Endothelial cell of umbilical vein (primary cell): ENCODE results near the gene TMEM42.

Source experiments
- EZH2 ChIP-seq: IDR thresholded peaks from 2 replicates; pipeline ENCODE4 v1.6.1; 2012; ENCODE audit warnings: borderline replicate concordance, low read depth, mild to moderate bottlenecking, moderate library complexity, low read length, inconsistent platforms; ENCODE audit not compliant: severe bottlenecking
- FOS ChIP-seq: IDR thresholded peaks from 2 replicates; pipeline ENCODE4 v1.6.1; 2011; ENCODE audit warnings: mild to moderate bottlenecking, low read length, moderate library complexity, borderline replicate concordance; ENCODE audit not compliant: insufficient read depth
- GATA2 ChIP-seq: IDR thresholded peaks from 2 replicates; pipeline ENCODE4 v1.7.0; 2011; ENCODE audit warnings: low read depth, mild to moderate bottlenecking, moderate library complexity, mixed read lengths, low read length; ENCODE audit not compliant: insufficient read length, insufficient read depth
- JUN ChIP-seq: IDR thresholded peaks from 2 replicates; pipeline ENCODE4 v1.6.1; 2011; ENCODE audit warnings: borderline replicate concordance, low read depth; ENCODE audit not compliant: insufficient read length, insufficient read depth
- MYC ChIP-seq: IDR thresholded peaks from one replicate; pipeline ENCODE4 v1.6.1; 2011; ENCODE audit warnings: mild to moderate bottlenecking, low read depth, low read length
- POLR2A ChIP-seq: IDR thresholded peaks from 2 replicates; pipeline ENCODE4 v1.6.1; 2012; ENCODE audit warnings: low read depth, mild to moderate bottlenecking, control low read depth, low read length
- POLR2AphosphoS5 ChIP-seq: IDR thresholded peaks from 2 replicates; pipeline ENCODE4 v1.6.1; 2012; ENCODE audit warnings: low read depth, mild to moderate bottlenecking, control low read depth, low read length, moderate library complexity; ENCODE audit not compliant: insufficient read depth
- TF ChIP-seq, protein P1 (sequence below), 2 donors: IDR thresholded peaks; 1 replicate in 1 of 2; 2 replicates in 1 of 2; pipeline ENCODE4 v1.5.1; 2011; ENCODE audit warnings: low read length in 2 of 2, mild to moderate bottlenecking in 2 of 2, moderate library complexity in 2 of 2, control low read depth in 1 of 2, inconsistent platforms in 1 of 2, low read depth in 1 of 2; ENCODE audit not compliant: insufficient read depth in 1 of 2; ENCODE audit errors: extremely low read depth in 1 of 2
- TF ChIP-seq, protein P2 (sequence below): IDR thresholded peaks from 2 replicates; pipeline ENCODE4 v1.6.1; 2011; ENCODE audit not compliant: insufficient read depth, insufficient read length

GRCh38 chr3:44825264-44825925, 36.3 kb upstream of the TMEM42 start:
- TF ChIP-seq EZH2: no peak
- TF ChIP-seq, protein P1, sequence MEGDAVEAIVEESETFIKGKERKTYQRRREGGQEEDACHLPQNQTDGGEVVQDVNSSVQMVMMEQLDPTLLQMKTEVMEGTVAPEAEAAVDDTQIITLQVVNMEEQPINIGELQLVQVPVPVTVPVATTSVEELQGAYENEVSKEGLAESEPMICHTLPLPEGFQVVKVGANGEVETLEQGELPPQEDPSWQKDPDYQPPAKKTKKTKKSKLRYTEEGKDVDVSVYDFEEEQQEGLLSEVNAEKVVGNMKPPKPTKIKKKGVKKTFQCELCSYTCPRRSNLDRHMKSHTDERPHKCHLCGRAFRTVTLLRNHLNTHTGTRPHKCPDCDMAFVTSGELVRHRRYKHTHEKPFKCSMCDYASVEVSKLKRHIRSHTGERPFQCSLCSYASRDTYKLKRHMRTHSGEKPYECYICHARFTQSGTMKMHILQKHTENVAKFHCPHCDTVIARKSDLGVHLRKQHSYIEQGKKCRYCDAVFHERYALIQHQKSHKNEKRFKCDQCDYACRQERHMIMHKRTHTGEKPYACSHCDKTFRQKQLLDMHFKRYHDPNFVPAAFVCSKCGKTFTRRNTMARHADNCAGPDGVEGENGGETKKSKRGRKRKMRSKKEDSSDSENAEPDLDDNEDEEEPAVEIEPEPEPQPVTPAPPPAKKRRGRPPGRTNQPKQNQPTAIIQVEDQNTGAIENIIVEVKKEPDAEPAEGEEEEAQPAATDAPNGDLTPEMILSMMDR (IDR thresholded peaks at IDR 0.05; ENCODE audit: extremely low read depth in 1 of 2, insufficient read depth in 1 of 2, low read depth in 1 of 2, low read length in 2 of 2): no peak
- no peak for TF ChIP-seq JUN
- no peak for TF ChIP-seq FOS
- no peak for TF ChIP-seq GATA2
- TF ChIP-seq POLR2A: no peak
- TF ChIP-seq POLR2AphosphoS5: no peak
- TF ChIP-seq, protein P2, sequence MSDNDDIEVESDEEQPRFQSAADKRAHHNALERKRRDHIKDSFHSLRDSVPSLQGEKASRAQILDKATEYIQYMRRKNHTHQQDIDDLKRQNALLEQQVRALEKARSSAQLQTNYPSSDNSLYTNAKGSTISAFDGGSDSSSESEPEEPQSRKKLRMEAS: no peak
- TF ChIP-seq MYC: no peak
